Stimulated activated CD4-positive, alpha-beta T cell treated with anti-CD3 and anti-CD28 coated beads, Interleukin-4, amount 100 ng/mL, for 4 hours (primary cell): ENCODE data around the gene ADAM19.

Experiments used
- DNase-seq, 2 experiments: peaks; one replicate each; pipeline ENCODE4 v3.0.0-alpha.2; 2020

ADAM19 gene

GRCh38 chr5:157575381-157576020 is at the start of gene ADAM19:
ADAM19 (minus strand) TSS chr5:157575775; CDS start chr5:157575696, 79 bp downstream.
- DNase-seq, result peak; percentile 56 to 60

GRCh38 chr5:157624144-157624543 is 48.6 kb upstream of the ADAM19 start:
- DNase-seq, result no peak

GRCh38 chr5:157620776-157621175 is 45.2 kb upstream of the ADAM19 start:
- no peak for DNase-seq

GRCh38 chr5:157618191-157618765 is 42.7 kb upstream of the ADAM19 start:
- no peak for DNase-seq

- DNase-seq, result no peak
Observed at GRCh38 chr5:157616785-157617184, 41.2 kb upstream of the ADAM19 start.

- DNase-seq, result no peak
Observed at GRCh38 chr5:157613385-157614245, 38.0 kb upstream of the ADAM19 start.

- no peak for DNase-seq
Observed at GRCh38 chr5:157612581-157612980, 37.0 kb upstream of the ADAM19 start.

- DNase-seq, result no peak
Observed at GRCh38 chr5:157611571-157612476, 36.2 kb upstream of the ADAM19 start.

GRCh38 chr5:157610990-157611389 is 35.4 kb upstream of the ADAM19 start:
- DNase-seq, result no peak

- DNase-seq, result no peak
Observed at GRCh38 chr5:157608972-157609565, 33.5 kb upstream of the ADAM19 start.

GRCh38 chr5:157607371-157608161 is 32.0 kb upstream of the ADAM19 start:
- DNase-seq, result peak; percentile 41 to 73

- DNase-seq, result no peak
Observed at GRCh38 chr5:157606046-157606445, 30.5 kb upstream of the ADAM19 start.

GRCh38 chr5:157603333-157604190 is 28.0 kb upstream of the ADAM19 start:
- peak in 1 of 2 experiments; percentile 81 for DNase-seq

- peak in 1 of 2 experiments; percentile 68 for DNase-seq
Observed at GRCh38 chr5:157602505-157602904, 26.9 kb upstream of the ADAM19 start.

- peak in 1 of 2 experiments; percentile 52 for DNase-seq
Observed at GRCh38 chr5:157600252-157600651, 24.7 kb upstream of the ADAM19 start.

GRCh38 chr5:157599565-157599964 is 24.0 kb upstream of the ADAM19 start:
- no peak for DNase-seq

GRCh38 chr5:157598350-157598936 is 22.9 kb upstream of the ADAM19 start:
- no peak for DNase-seq

- no peak for DNase-seq
Observed at GRCh38 chr5:157597277-157597676, 21.7 kb upstream of the ADAM19 start.

- DNase-seq, result peak in 1 of 2 experiments; percentile 56
Observed at GRCh38 chr5:157596487-157596886, 20.9 kb upstream of the ADAM19 start.
